A549 (cell line): ENCODE measurements around the gene ARHGAP20. TPM values are rescaled to one million over a fixed set of nuclear protein-coding genes. Genes with fewer than 3 reads are reported as not detected.

Source experiments
- ATAC-seq, 2 experiments: fragments of 200-7000 bp in 1 of 2; fragments of >200 bp in 1 of 2; cut with Nextera tagmentation in 1 of 2; cut with Tn5 transposase in 1 of 2; 3 replicates each; pipeline versions ENCODE4 v1.8.0 to v1.9.1; 2018 to 2020; ENCODE audit warnings: mild to moderate bottlenecking in 1 of 2, moderate library complexity in 1 of 2
- CTCF ChIA-PET: fragments of 300-600 bp; sonication (Branson Sonifier 250); formaldehyde crosslinking; extraction: SDS; loops from one replicate; lab custom pipeline; 2021; ENCODE audit warnings: antibody characterized with exemption, inconsistent platforms; lab: Yijun Ruan, JAX
- POLR2A ChIA-PET: fragments of 350-600 bp; formaldehyde crosslinking; extraction: SDS; loops from one replicate; lab custom pipeline; 2021; ENCODE audit warnings: antibody characterized with exemption, inconsistent platforms; lab: Yijun Ruan, JAX
- DNase-seq, 2 experiments: peaks; one replicate each; pipeline versions ENCODE4 v3.0.0 to v3.0.0-alpha.2; 2011 to 2016; ENCODE audit warnings: low read depth in 1 of 2, low spot score in 1 of 2
- FAIRE-seq: peaks from 2 replicates; lab custom pipeline; 2011; peaks lifted over from hg19 to GRCh38; lab: Jason Lieb, UNC
- H3K27ac ChIP-seq, 2 experiments: fragments of >200 bp; sonication (Bioruptor Twin); formaldehyde crosslinking; 3 replicates each; pipeline ENCODE4 v1.5.1; 2016 to 2017
- H3K4me1 ChIP-seq: fragments of >200 bp; sonication (Bioruptor Twin); formaldehyde crosslinking; 3 replicates; pipeline ENCODE4 v1.6.1; 2016
- H3K4me2 ChIP-seq: fragments of >200 bp; sonication (Bioruptor Twin); formaldehyde crosslinking; 3 replicates; pipeline ENCODE4 v1.6.1; 2016
- H3K4me3 ChIP-seq: fragments of >200 bp; sonication (Bioruptor Twin); formaldehyde crosslinking; 3 replicates; pipeline ENCODE4 v1.5.1; 2016
- H3K9me3 ChIP-seq: fragments of >200 bp; sonication (Bioruptor Twin); formaldehyde crosslinking; 3 replicates; pipeline ENCODE4 v1.6.1; 2016
- CBX8 ChIP-seq: fragments of 200-600 bp; sonication (generic); IDR thresholded peaks from 2 replicates; pipeline ENCODE4 v1.6.1; 2016
- CEBPB ChIP-seq, 2 experiments: fragments of >200 bp in 1 of 2; sonication (Bioruptor Twin) in 1 of 2; formaldehyde crosslinking in 1 of 2; IDR thresholded peaks; 2 replicates each; pipeline ENCODE4 v1.6.1; 2012 to 2016
- EHMT2 ChIP-seq: fragments of 200-600 bp; sonication (generic); IDR thresholded peaks from 2 replicates; pipeline ENCODE4 v1.6.1; 2016; ENCODE audit warnings: antibody characterized with exemption, low read depth, mild to moderate bottlenecking, moderate library complexity
- EP300 ChIP-seq, 2 experiments: fragments of >200 bp; sonication (Bioruptor Twin); formaldehyde crosslinking; IDR thresholded peaks; 2 replicates in 1 of 2; 3 replicates in 1 of 2; pipeline ENCODE4 v1.6.1; 2016 to 2017
- FOSB ChIP-seq: fragments of 250-450 bp; sonication (Bioruptor Pico); IDR thresholded peaks from 2 replicates; pipeline ENCODE4 v1.5.0; 2020; ENCODE audit warnings: mild to moderate bottlenecking, moderate library complexity
- GATA3 ChIP-seq: IDR thresholded peaks from 2 replicates; pipeline ENCODE4 v1.6.1; 2012; ENCODE audit warnings: borderline replicate concordance
- HEYL ChIP-seq: fragments of 250-450 bp; sonication (Bioruptor Pico); IDR thresholded peaks from 2 replicates; pipeline ENCODE4 v1.8.0; 2021; ENCODE audit warnings: mild to moderate bottlenecking, moderate library complexity
- HOXA7 ChIP-seq: fragments of 250-450 bp; sonication (Bioruptor Pico); IDR thresholded peaks from 2 replicates; pipeline ENCODE4 v1.5.0; 2020; ENCODE audit warnings: mild to moderate bottlenecking, moderate library complexity
- JUN ChIP-seq, 2 experiments: fragments of >200 bp; sonication (Bioruptor Twin); formaldehyde crosslinking; IDR thresholded peaks; 2 replicates in 1 of 2; 3 replicates in 1 of 2; pipeline ENCODE4 v1.6.1; 2016 to 2017
- JUNB ChIP-seq: fragments of >200 bp; sonication (Bioruptor Twin); formaldehyde crosslinking; IDR thresholded peaks from 2 replicates; pipeline ENCODE4 v1.6.1; 2016
- KDM1A ChIP-seq: fragments of 200-600 bp; sonication (generic); IDR thresholded peaks from 2 replicates; pipeline ENCODE4 v1.6.1; 2016; ENCODE audit warnings: low read depth, mild to moderate bottlenecking
- KDM5A ChIP-seq: fragments of 200-600 bp; sonication (generic); IDR thresholded peaks from 2 replicates; pipeline ENCODE4 v1.6.1; 2016; ENCODE audit warnings: antibody characterized with exemption, mild to moderate bottlenecking
- MAZ ChIP-seq: fragments of 150-350 bp; IDR thresholded peaks from 2 replicates; pipeline ENCODE4 v1.6.1; 2014; ENCODE audit warnings: antibody characterized with exemption, low read depth, low read length, borderline replicate concordance
- NFE2L2 ChIP-seq: fragments of 150-350 bp; conservative IDR thresholded peaks from 2 replicates; pipeline ENCODE4 v1.6.1; 2014; ENCODE audit warnings: low read length
- PHF8 ChIP-seq: fragments of 200-600 bp; sonication (generic); IDR thresholded peaks from 2 replicates; pipeline ENCODE4 v1.6.1; 2016; ENCODE audit warnings: low read depth, mild to moderate bottlenecking, antibody characterized with exemption, moderate library complexity, borderline replicate concordance
- RCOR1 ChIP-seq: fragments of 150-350 bp; IDR thresholded peaks from 2 replicates; pipeline ENCODE4 v1.6.1; 2014; ENCODE audit warnings: antibody characterized with exemption, low read length, low read depth
- TP53 ChIP-seq: fragments of 250-450 bp; sonication (Bioruptor Pico); IDR thresholded peaks from 2 replicates; pipeline ENCODE4 v1.5.0; 2021; ENCODE audit warnings: mild to moderate bottlenecking, moderate library complexity
- ZNF302 ChIP-seq: fragments of 250-450 bp; sonication (Bioruptor Pico); IDR thresholded peaks from 2 replicates; pipeline ENCODE4 v1.9.0; 2021; ENCODE audit warnings: inconsistent platforms, mild to moderate bottlenecking, moderate library complexity
- WGBS: methylation state at CpG from one replicate; pipeline ENCODE4 v1.1.6; 2017; ENCODE audit errors: missing lambda C conversion rate; 5-methylcytosine and 5-hydroxymethylcytosine counted together
- polyA plus RNA-seq, 4 experiments: library from polyadenylated mRNA; depleted of rRNA in 3 of 4; stranded (reverse); fragments of >200 nt; fragmentation: RNase III in 1 of 4; extraction: RNeasy Plus Mini Kit Qiagen cat#74134 plus additional on column Dnase treatment in 1 of 4; gene quantifications; 2 replicates in 3 of 4; 3 replicates in 1 of 4; pipeline ENCODE4 v1.2.3, GENCODE V29; 2011 to 2017
- TF ChIP-seq, protein P1 (sequence below): fragments of >200 bp; sonication (Bioruptor Twin); formaldehyde crosslinking; IDR thresholded peaks from 2 replicates; pipeline ENCODE4 v1.6.1; 2016
- TF ChIP-seq, protein P2 (sequence below): fragments of >200 bp; sonication (Bioruptor Twin); formaldehyde crosslinking; IDR thresholded peaks from 3 replicates; pipeline ENCODE4 v1.5.1; 2016
- TF ChIP-seq, protein P3 (sequence below): fragments of 200-600 bp; sonication (generic); IDR thresholded peaks from 2 replicates; pipeline ENCODE4 v1.6.1; 2016; ENCODE audit warnings: antibody characterized with exemption, mild to moderate bottlenecking, moderate library complexity

The ARHGAP20 gene
- polyA plus RNA-seq, 2 of the 4 experiments (the other 2 are of a cell fraction): 0.01 TPM; not detected in 1

DNA sequence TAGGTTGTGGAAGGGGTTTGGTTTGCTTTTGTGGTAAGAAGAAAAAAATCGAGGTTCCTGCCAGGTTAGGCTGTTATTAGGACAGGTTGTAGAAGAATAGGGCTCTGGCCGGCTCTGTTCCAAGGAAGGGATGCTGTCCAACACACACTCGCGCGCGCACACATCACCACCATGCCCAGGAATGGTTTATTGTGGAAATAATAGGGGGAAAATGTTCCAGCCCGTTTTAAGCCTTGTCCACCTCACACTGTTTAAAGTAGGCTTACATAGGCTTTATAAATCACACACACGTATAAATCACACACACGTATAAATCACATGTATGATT is 1.2 kb upstream of the ARHGAP20 start:
- WGBS: 54% methylated on average over 9 of the region's 9 CpGs
- DNase-seq (no peak), FAIRE-seq (no peak), ATAC-seq (no peak)
- ChIA-PET CTCF (interaction anchor here (1.1 kb wide), 1 partner anchor 61 kb away, joined by 3 read pairs; no protein-coding TSS in a partner anchor), POLR2A (no interaction called here)
- no peak overlapping the region for H3K27ac ChIP-seq
- TF ChIP-seq EP300 (IDR thresholded peaks at IDR 0.05): no peak
- no peak for TF ChIP-seq KDM1A
- TF ChIP-seq, protein P1, sequence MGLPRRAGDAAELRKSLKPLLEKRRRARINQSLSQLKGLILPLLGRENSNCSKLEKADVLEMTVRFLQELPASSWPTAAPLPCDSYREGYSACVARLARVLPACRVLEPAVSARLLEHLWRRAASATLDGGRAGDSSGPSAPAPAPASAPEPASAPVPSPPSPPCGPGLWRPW: no peak
- no peak for TF ChIP-seq ZNF302
- TF ChIP-seq CBX8: no peak
- TF ChIP-seq KDM5A: no peak
- TF ChIP-seq HOXA7 (CRISPR knock-in tag): no peak
- TF ChIP-seq HEYL (CRISPR knock-in tag): no peak
- TF ChIP-seq FOSB (CRISPR knock-in tag): no peak
- TF ChIP-seq NFE2L2: no peak
- TF ChIP-seq, protein P2, sequence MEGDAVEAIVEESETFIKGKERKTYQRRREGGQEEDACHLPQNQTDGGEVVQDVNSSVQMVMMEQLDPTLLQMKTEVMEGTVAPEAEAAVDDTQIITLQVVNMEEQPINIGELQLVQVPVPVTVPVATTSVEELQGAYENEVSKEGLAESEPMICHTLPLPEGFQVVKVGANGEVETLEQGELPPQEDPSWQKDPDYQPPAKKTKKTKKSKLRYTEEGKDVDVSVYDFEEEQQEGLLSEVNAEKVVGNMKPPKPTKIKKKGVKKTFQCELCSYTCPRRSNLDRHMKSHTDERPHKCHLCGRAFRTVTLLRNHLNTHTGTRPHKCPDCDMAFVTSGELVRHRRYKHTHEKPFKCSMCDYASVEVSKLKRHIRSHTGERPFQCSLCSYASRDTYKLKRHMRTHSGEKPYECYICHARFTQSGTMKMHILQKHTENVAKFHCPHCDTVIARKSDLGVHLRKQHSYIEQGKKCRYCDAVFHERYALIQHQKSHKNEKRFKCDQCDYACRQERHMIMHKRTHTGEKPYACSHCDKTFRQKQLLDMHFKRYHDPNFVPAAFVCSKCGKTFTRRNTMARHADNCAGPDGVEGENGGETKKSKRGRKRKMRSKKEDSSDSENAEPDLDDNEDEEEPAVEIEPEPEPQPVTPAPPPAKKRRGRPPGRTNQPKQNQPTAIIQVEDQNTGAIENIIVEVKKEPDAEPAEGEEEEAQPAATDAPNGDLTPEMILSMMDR: no peak
- no peak for TF ChIP-seq JUNB
- TF ChIP-seq TP53 (CRISPR knock-in tag): no peak
- TF ChIP-seq, protein P3, sequence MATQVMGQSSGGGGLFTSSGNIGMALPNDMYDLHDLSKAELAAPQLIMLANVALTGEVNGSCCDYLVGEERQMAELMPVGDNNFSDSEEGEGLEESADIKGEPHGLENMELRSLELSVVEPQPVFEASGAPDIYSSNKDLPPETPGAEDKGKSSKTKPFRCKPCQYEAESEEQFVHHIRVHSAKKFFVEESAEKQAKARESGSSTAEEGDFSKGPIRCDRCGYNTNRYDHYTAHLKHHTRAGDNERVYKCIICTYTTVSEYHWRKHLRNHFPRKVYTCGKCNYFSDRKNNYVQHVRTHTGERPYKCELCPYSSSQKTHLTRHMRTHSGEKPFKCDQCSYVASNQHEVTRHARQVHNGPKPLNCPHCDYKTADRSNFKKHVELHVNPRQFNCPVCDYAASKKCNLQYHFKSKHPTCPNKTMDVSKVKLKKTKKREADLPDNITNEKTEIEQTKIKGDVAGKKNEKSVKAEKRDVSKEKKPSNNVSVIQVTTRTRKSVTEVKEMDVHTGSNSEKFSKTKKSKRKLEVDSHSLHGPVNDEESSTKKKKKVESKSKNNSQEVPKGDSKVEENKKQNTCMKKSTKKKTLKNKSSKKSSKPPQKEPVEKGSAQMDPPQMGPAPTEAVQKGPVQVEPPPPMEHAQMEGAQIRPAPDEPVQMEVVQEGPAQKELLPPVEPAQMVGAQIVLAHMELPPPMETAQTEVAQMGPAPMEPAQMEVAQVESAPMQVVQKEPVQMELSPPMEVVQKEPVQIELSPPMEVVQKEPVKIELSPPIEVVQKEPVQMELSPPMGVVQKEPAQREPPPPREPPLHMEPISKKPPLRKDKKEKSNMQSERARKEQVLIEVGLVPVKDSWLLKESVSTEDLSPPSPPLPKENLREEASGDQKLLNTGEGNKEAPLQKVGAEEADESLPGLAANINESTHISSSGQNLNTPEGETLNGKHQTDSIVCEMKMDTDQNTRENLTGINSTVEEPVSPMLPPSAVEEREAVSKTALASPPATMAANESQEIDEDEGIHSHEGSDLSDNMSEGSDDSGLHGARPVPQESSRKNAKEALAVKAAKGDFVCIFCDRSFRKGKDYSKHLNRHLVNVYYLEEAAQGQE: no peak
- TF ChIP-seq PHF8: no peak
- TF ChIP-seq EHMT2: no peak
- no peak for TF ChIP-seq RCOR1
- no peak for TF ChIP-seq GATA3
- peaks cover 7% of the 10 kb centered on the region; the same call in 2 of the 3 replicates for H3K4me1 ChIP-seq
- no peaks in the 10 kb centered on the region for H3K9me3 ChIP-seq
- no peak overlapping the region for H3K4me2 ChIP-seq
- no peak overlapping the region for H3K4me3 ChIP-seq

DNA sequence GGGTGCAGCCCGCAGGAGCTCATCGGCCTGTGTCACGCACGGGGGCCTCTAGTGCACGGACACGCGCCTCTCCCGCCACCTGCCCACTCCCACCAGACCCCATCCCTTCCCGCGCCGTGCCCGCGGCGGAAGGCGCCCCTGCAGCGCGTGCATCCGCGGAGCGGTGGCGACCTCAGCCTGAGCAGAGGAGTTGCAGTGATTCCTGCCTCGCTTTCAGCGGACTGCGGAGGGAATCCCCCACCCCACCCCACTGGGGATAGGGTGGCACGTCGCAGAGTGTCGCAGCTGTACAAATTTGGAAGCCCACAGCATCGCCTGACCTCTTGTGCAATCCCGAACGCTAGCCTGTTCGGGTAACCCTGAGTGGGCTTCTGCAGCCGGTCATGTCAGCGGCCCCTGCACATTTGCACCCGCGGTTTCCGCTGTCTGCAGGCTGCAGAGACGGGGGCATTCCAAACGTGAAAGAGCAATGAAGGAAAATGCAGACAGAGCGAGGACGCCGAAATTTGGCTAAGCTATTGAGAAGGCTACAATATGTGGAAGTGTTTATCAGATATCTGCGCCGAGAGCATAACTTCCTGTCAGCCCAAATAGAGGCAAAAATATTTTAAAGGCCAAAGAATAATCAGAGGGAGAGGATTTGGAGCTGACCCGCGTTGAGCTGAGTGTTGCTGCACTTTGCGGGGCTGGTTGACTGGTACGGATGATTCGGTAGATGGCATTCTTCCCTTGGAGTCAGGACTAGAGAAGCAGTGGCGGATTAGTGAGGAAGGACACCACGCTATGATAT is 617 bp upstream of the ARHGAP20 start:
- peak overlapping the region; percentile 88 for H3K4me2 ChIP-seq
- ATAC-seq (peak; percentile 11 to 16; a peak in 3 of 6 replicates), FAIRE-seq (no peak), DNase-seq (no peak)
- H3K4me3 ChIP-seq: peak overlapping the region; percentile 41
- WGBS: 34% methylated on average over 18 of the region's 50 CpGs
- H3K9me3 ChIP-seq: no peaks in the 10 kb centered on the region
- peaks cover 7% of the 10 kb centered on the region; the same call in 2 of the 3 replicates for H3K4me1 ChIP-seq
- ChIA-PET POLR2A (no interaction called here), CTCF (interaction anchor here (1.1 kb wide), 1 partner anchor 61 kb away, joined by 3 read pairs; no protein-coding TSS in a partner anchor)
- no peak overlapping the region for H3K27ac ChIP-seq
- no peak for TF ChIP-seq MAZ
- no peak for TF ChIP-seq JUN (IDR thresholded peaks at IDR 0.05)
- TF ChIP-seq RCOR1: no peak
- no peak for TF ChIP-seq CEBPB (IDR thresholded peaks at IDR 0.05)
